Measurements from ENCODE around the gene FYB1. TPM values are rescaled to one million over a fixed set of nuclear protein-coding genes. Genes with fewer than 3 reads are reported as not detected.

The FYB1 gene
- total RNA-seq, 1 experiment from 2014 or later, result not detected

DNA sequence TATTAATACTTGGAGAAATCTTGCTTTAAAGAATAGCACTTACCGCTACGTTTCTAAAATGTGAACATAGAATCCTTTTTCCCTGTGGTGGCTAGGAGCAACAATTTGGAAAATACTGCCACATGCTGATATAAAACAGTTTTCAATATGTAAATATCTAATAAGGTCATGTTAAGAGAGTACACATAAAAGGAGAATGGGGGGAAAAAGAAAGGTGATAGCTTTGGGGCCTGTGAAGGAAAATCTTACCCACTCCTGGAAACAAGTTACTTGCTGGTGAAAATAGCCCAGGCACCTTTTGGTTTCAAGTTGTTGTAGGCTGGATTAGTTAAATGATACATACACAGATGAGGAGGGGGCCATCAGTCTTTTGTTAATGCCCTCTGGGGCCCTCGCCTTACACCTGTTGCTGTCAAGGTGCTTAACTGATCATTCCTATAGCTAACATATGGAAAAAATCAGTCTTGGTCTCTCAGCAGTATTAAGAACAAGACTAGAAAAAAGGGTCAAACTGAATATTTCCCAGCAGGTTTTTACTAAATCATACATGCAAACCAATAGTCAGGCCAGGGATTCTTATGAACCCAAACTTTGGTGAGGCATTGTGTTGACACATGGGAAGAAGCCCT, 24.1 kb downstream of the FYB1 start:
- Histone ChIP-seq H4K5ac (ENCODE audit: insufficient read length, low read depth, low read length) (no peak overlapping the region), H3K56ac (ENCODE audit: insufficient read length, low read depth, low read length) (no peak overlapping the region), H3T11ph (ENCODE audit: low read length) (no peak overlapping the region), H4K91ac (ENCODE audit: insufficient read length, low read depth, low read length) (no peak overlapping the region), H3K27me3 (ENCODE audit: insufficient read depth, low read length) (no peaks in the 10 kb centered on the region), H2AFZ (ENCODE audit: low read length) (no peak overlapping the region), H3K14ac (ENCODE audit: insufficient read depth, low read length) (no peak overlapping the region), H3K79me1 (ENCODE audit: insufficient read depth, low read depth, low read length, poor library complexity, severe bottlenecking) (no peaks in the 10 kb centered on the region), H3K23ac (ENCODE audit: insufficient read length, low read depth, low read length) (no peak overlapping the region), H3K4me1 (ENCODE audit: insufficient read depth, low read length) (no peaks in the 10 kb centered on the region), H3K18ac (ENCODE audit: insufficient read length, low read depth, low read length) (no peak overlapping the region), H2BK5ac (ENCODE audit: insufficient read length, low read length) (no peak overlapping the region), H3K9me3 (ENCODE audit: control insufficient read depth, low read depth, low read length) (no peaks in the 10 kb centered on the region), H4K20me1 (ENCODE audit: control insufficient read depth, insufficient read depth, insufficient read length) (no peaks in the 10 kb centered on the region), H3K23me2 (ENCODE audit: insufficient read length, low read depth, low read length, poor library complexity, severe bottlenecking) (no peaks in the 10 kb centered on the region), H3K4ac (ENCODE audit: low read depth, low read length) (no peak overlapping the region), H2AK5ac (ENCODE audit: insufficient read length, low read length) (no peak overlapping the region), H3K79me2 (ENCODE audit: insufficient read depth, low read length) (no peaks in the 10 kb centered on the region), H2BK120ac (ENCODE audit: low read depth, low read length, poor library complexity, severe bottlenecking) (no peak overlapping the region), H3K9ac (ENCODE audit: extremely low read depth, insufficient read length, low read length) (no peak overlapping the region), H3K27ac (ENCODE audit: insufficient read length, low read depth, low read length) (no peak overlapping the region), H2BK15ac (ENCODE audit: low read depth, low read length) (no peak overlapping the region), H2BK20ac (ENCODE audit: low read depth, low read length, poor library complexity, severe bottlenecking) (no peak overlapping the region), H2BK12ac (ENCODE audit: insufficient read length, low read depth, low read length) (no peak overlapping the region), H4K8ac (replicated peaks; ENCODE audit: insufficient read length, low read depth, low read length) (no peak overlapping the region), H3K4me2 (ENCODE audit: insufficient read depth, insufficient read length, low read length) (no peak overlapping the region)
- Mint-ChIP-seq H3K27me3 (ENCODE audit: low read depth) (no peaks in the 10 kb centered on the region), H3K4me3 (no peak overlapping the region), H3K36me3 (ENCODE audit: insufficient read depth in 1 of 3, low read depth in 3 of 3) (no peaks in the 10 kb centered on the region), H3K27ac (no peak overlapping the region), H3K9me3 (no peaks in the 10 kb centered on the region), H3K4me1 (no peaks in the 10 kb centered on the region)
- no CpG with 5 or more reads among the region's 3 CpGs for WGBS (ENCODE audit: extremely low coverage, insufficient read length, low lambda C conversion rate)
- DNase-seq, result no peak
- no peak for TF ChIP-seq CTCF (conservative IDR thresholded peaks at IDR 0.05)

Data from H9 (cell line).